ENCODE measurements around the gene POU2AF2. TPM values are rescaled to one million over a fixed set of nuclear protein-coding genes. Genes with fewer than 3 reads are reported as not detected.
"Not testable (repeated sequence)": the region's sequence is repeated elsewhere in the genome, so short reads cannot be mapped to it uniquely, and the experiment has no call there.

Gene POU2AF2
- total RNA-seq, 6 donors from 2014 or later, result 0.24 TPM; not detected in 5

DNA sequence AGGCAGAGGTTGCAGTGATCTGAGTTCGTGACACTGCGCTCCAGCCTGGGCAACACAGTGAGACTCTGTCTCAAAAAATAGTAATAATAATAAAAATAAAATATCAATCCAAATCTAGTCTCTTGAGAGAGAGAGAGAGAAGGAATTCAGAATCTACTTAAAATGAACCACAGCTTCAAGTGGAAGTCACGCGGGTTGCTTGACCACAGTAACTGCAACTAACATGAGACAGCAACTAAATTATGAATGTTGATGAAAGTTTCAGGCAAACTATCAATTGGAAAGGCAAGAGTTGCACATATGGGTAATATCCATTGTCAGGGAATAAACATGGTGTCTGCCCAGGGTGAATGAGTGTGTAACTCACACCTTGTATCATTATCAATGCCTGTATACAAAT lies 12.5 kb downstream of the POU2AF2 start:
- H3K36me3 ChIP-seq, result no peaks in the 10 kb centered on the region
- H3K4me1 ChIP-seq, result no peaks in the 10 kb centered on the region
- WGBS, 2 donors, result 76 to 79% methylated on average over 4 of the region's 4 CpGs
- ATAC-seq (ENCODE audit: low FRiP score in 2 of 2) (no peak), DNase-seq (no peak)
- no peaks in the 10 kb centered on the region for H3K9me3 ChIP-seq
- TF ChIP-seq POLR2AphosphoS5 (IDR thresholded peaks at IDR 0.05) (no peak), EP300 (IDR thresholded peaks at IDR 0.05) (no peak), POLR2A (IDR thresholded peaks at IDR 0.05) (no peak)
- TF ChIP-seq, protein P1, sequence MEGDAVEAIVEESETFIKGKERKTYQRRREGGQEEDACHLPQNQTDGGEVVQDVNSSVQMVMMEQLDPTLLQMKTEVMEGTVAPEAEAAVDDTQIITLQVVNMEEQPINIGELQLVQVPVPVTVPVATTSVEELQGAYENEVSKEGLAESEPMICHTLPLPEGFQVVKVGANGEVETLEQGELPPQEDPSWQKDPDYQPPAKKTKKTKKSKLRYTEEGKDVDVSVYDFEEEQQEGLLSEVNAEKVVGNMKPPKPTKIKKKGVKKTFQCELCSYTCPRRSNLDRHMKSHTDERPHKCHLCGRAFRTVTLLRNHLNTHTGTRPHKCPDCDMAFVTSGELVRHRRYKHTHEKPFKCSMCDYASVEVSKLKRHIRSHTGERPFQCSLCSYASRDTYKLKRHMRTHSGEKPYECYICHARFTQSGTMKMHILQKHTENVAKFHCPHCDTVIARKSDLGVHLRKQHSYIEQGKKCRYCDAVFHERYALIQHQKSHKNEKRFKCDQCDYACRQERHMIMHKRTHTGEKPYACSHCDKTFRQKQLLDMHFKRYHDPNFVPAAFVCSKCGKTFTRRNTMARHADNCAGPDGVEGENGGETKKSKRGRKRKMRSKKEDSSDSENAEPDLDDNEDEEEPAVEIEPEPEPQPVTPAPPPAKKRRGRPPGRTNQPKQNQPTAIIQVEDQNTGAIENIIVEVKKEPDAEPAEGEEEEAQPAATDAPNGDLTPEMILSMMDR (IDR thresholded peaks at IDR 0.05), result no peak
- no peak overlapping the region for H3K27ac ChIP-seq
- H3K27me3 ChIP-seq, result no peaks in the 10 kb centered on the region
- no peak overlapping the region for H3K4me3 ChIP-seq

DNA sequence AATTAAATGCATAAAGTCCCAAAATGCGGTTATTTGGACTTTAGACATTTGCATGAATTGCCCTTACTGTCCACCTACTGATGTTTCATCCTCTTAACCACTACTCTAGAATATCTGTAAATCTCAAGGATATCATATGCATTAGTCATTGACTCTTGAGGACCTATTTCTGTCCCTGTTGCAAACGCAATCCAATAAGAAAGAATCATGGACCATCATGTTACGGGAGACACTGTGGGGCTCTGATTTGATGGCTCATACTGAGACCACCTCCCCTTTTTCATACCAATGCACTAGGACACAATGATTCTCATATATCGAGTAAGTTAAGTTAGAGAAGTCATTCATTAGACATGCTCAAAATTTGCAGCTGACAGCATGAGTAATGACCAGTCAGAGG lies 14.4 kb downstream of the POU2AF2 start:
- H3K9me3 ChIP-seq, result no peaks in the 10 kb centered on the region
- no peak overlapping the region for H3K4me3 ChIP-seq
- TF ChIP-seq, protein P1 (IDR thresholded peaks at IDR 0.05), result no peak
- TF ChIP-seq POLR2AphosphoS5 (IDR thresholded peaks at IDR 0.05) (no peak), POLR2A (IDR thresholded peaks at IDR 0.05) (no peak), EP300 (IDR thresholded peaks at IDR 0.05) (no peak)
- no peak for DNase-seq
- H3K27me3 ChIP-seq, result no peaks in the 10 kb centered on the region
- WGBS, 2 donors, result 88 to 90% methylated on average over 4 of the region's 4 CpGs
- no peaks in the 10 kb centered on the region for H3K36me3 ChIP-seq
- H3K27ac ChIP-seq, result no peak overlapping the region
- H3K4me1 ChIP-seq, result no peaks in the 10 kb centered on the region
- no peak for ATAC-seq (ENCODE audit: low FRiP score in 2 of 2)

DNA sequence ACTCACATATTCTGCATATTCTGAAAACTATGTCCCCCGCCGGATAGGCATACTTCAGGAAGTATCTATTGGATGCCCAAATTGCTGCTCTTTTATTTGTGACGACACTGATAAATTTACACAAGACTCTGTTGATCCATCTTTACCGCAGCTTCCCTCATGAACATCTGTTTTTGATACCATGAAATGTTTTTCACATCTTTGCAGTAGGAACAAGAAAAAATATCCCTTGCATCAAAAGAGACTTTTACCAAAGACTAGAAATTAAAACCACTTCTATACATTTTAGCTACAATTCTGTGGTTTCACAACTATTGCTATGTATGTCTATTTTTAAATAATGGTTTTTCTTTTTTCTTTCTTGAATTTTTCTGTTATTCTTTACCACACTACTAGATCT lies 15.3 kb downstream of the POU2AF2 start:
- 82 to 86% methylated on average over 4 of the region's 4 CpGs for WGBS, 2 donors
- no peak for TF ChIP-seq POLR2AphosphoS5 (IDR thresholded peaks at IDR 0.05)
- no peak for TF ChIP-seq POLR2A (IDR thresholded peaks at IDR 0.05)
- TF ChIP-seq, protein P1 (IDR thresholded peaks at IDR 0.05), result no peak
- no peak for TF ChIP-seq EP300 (IDR thresholded peaks at IDR 0.05)
- no peak for ATAC-seq (ENCODE audit: low FRiP score in 2 of 2)

DNA sequence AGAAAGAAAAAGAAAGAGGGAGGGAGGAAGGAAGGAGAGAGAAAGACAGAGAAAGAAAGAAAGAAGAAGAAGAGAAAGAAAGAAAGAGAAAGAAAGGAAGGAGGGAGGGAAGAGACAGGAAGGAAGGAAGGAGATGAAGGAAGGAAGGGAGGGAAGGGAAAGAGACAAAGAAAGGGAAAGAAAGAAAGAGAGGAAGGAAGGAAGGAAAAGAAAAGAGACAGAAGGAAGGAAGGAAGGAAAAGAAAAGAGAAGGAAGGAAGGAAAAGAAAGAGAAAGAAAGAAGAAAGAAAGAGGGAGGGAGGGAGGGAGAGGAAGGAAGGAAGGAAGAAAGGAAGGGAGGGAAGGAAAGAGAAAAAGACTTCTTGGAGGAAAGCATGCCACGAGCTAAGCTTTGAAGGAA lies 19.1 kb downstream of the POU2AF2 start:
- Histone ChIP-seq H3K4me3 (no peak overlapping the region), H3K9me3 (no peaks in the 10 kb centered on the region), H3K27me3 (no peaks in the 10 kb centered on the region), H3K4me1 (no peaks in the 10 kb centered on the region), H3K36me3 (no peaks in the 10 kb centered on the region), H3K27ac (no peak overlapping the region)
- TF ChIP-seq POLR2A (IDR thresholded peaks at IDR 0.05), result no peak
- TF ChIP-seq EP300 (IDR thresholded peaks at IDR 0.05), result no peak
- TF ChIP-seq, protein P1 (IDR thresholded peaks at IDR 0.05), result no peak
- TF ChIP-seq POLR2AphosphoS5 (IDR thresholded peaks at IDR 0.05), result no peak
- ATAC-seq (ENCODE audit: low FRiP score in 2 of 2) (no peak), DNase-seq (no peak)
- WGBS, 2 donors, result 81 to 82% methylated on average over 1 of the region's 1 CpG

More for the DNA sequence above, 15.3 kb downstream of the POU2AF2 start:
- no peak overlapping the region for H3K4me3 ChIP-seq
- no peaks in the 10 kb centered on the region for H3K4me1 ChIP-seq
- no peak for DNase-seq
- no peaks in the 10 kb centered on the region for H3K9me3 ChIP-seq
- no peaks in the 10 kb centered on the region for H3K27me3 ChIP-seq
- no peaks in the 10 kb centered on the region for H3K36me3 ChIP-seq
- H3K27ac ChIP-seq, result no peak overlapping the region

DNA sequence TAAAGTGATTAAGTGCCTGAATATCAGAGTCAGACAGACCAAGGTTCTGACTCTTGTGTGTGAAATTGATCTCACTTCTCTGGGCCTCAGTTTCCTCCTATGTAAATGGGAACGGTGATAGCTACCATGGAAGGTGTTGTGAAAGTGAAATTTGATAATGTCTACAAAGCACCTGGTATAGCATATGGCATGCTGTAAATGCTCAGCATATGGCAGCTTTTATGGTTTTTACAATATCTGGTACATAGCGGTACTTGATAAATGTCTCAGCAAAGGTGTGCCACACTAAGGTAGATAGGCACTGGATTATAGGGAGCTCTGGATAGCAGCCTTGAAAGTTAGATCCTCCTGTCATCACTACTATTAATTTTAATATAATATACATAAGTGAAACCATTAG lies 19.9 kb downstream of the POU2AF2 start:
- Histone ChIP-seq H3K27ac (no peak overlapping the region), H3K4me3 (no peak overlapping the region), H3K4me1 (no peaks in the 10 kb centered on the region), H3K27me3 (no peaks in the 10 kb centered on the region), H3K36me3 (no peaks in the 10 kb centered on the region), H3K9me3 (no peaks in the 10 kb centered on the region)
- no peak for ATAC-seq (ENCODE audit: low FRiP score in 2 of 2)
- no peak for DNase-seq
- TF ChIP-seq POLR2A (IDR thresholded peaks at IDR 0.05), result no peak
- TF ChIP-seq, protein P1 (IDR thresholded peaks at IDR 0.05), result no peak
- no peak for TF ChIP-seq POLR2AphosphoS5 (IDR thresholded peaks at IDR 0.05)
- WGBS, 2 donors, result 90 to 94% methylated on average over 2 of the region's 2 CpGs

GRCh38 chr11:111268303-111268702 lies 22.8 kb downstream of the POU2AF2 start:
- not testable (repeated sequence) for ATAC-seq (ENCODE audit: low FRiP score in 2 of 2); H3K27me3 ChIP-seq; DNase-seq; H3K4me3 ChIP-seq; H3K27ac ChIP-seq; H3K4me1 ChIP-seq; H3K36me3 ChIP-seq; H3K9me3 ChIP-seq
- WGBS, 2 donors, result 44 to 59% methylated on average over 4 of the region's 4 CpGs
